Rectal smooth muscle tissue (tissue), 1 donor: Measurements from ENCODE around the gene CLDN19.
"Not testable (repeated sequence)": the region's sequence is repeated elsewhere in the genome, so short reads cannot be mapped to it uniquely, and the experiment has no call there.

Experiments used
- H3K27ac ChIP-seq: one replicate; pipeline ENCODE4 v1.7.0; 2013; ENCODE audit warnings: low read depth, low read length, inconsistent platforms
- H3K27me3 ChIP-seq: one replicate; pipeline ENCODE4 v1.7.0; 2013; ENCODE audit warnings: low read length; ENCODE audit not compliant: control insufficient read depth, insufficient read depth
- H3K36me3 ChIP-seq: one replicate; pipeline ENCODE4 v1.7.0; 2013; ENCODE audit warnings: low read length; ENCODE audit not compliant: control insufficient read depth, insufficient read depth
- H3K4me1 ChIP-seq: one replicate; pipeline ENCODE4 v1.7.0; 2013; ENCODE audit warnings: low read length; ENCODE audit not compliant: control insufficient read depth, insufficient read depth
- H3K4me3 ChIP-seq: one replicate; pipeline ENCODE4 v1.7.0; 2013; ENCODE audit warnings: low read length
- H3K9ac ChIP-seq: one replicate; pipeline ENCODE4 v1.7.0; 2013; ENCODE audit warnings: low read length

CLDN19 gene

DNA sequence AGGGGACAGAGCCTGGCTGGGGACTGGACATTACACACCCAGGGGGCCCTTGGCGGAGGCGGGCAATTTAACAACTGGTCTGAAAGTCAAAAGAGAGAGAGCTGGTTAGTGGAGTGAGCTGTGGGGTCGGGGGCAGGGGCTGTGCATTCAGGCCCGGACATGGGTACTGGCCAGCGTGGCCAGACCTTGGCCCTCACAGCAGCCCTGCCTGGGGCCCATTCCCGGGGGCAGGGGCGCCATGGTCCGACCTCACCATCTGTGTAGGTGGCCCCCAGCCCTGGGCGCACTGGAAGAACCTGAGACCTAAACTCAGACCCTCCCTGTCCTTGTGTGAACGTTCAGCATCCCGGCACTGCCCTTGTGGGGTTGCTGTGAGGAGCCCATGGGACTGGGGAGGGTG is 5.0 kb downstream of the CLDN19 start:
- Histone ChIP-seq H3K36me3 (no peaks in the 10 kb centered on the region), H3K27ac (no peak overlapping the region), H3K4me1 (no peaks in the 10 kb centered on the region), H3K4me3 (no peak overlapping the region), H3K9ac (no peak overlapping the region), H3K27me3 (no peaks in the 10 kb centered on the region)

DNA sequence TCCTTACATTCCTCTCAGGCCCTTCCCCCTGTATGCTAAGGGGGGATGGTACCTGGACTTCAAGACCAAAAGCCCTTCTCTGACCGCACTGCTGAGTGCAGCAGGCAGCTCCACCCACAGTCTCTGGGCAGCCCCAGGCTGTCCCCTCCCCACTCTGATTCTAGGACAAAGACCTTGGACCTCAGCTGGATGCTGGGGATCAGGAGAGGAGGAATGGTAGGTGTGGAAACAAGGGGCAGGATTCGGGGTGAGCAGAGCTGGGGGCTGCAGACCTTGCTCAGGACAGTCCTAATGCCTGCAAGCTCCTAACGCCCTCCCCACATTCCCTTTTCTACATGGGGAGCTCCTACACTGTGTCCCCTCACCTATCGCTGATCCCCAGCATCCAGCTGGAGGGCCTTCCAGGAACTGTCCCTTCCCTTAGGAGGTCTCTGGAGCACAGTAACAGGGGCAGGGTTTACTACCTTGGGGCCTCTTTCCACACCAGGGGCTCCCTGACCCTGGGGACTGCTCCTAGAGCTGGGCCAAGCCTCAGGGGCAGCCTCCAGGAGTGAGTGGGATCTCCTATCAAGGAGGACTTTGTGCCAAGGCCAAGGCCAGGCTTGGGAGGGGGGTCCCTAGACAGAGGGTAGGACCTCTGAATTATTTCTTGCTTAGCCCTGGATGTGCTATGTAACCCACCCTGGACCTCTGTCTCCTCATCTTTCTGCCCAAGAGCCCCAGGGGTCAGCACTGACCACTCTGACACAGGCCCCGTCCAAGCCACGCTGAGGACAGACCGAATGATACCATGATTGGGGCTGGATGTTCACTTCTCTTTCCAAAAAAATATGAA is 5.6 kb downstream of the CLDN19 start:
- Histone ChIP-seq H3K4me3 (no peak overlapping the region), H3K4me1 (no peaks in the 10 kb centered on the region), H3K27ac (no peak overlapping the region), H3K9ac (no peak overlapping the region), H3K36me3 (no peaks in the 10 kb centered on the region), H3K27me3 (no peaks in the 10 kb centered on the region)

DNA sequence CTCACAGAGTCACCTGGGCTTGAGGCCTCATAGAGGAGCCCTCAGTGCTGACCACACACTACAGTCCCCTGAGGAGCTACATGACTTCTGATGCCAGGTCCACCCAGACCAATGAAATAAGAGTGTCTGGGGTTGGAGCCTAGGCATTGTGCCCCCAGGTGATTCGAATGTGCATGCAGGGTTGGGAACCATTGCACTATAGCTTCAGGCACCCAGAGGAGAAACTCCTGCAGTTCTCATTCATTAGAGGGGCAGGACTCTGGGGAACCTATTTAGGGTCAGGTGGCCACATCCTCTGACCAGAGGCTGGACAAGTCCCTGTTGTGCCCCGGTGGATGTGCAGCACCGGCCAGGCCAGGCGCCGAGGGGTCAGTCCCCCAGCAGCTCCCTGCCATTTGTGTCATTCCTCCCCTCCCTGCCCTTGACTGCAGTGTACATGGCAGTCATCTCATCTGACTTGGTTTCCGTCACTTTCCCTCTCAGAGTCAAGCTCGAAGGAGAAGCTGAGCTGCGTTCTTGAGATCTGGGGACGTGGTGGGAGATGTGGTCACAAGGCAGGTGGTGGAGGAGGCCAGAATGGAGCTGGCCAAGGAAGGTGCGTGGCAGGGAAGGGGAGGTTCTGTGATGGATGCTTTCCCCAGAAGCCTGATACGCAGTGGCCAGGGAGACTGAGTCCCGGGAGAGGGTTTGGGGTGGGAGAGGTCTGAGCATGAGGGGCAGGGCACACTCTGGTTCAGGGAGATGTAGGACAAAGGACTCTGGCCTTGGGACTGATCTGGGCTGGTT is 6.4 kb downstream of the CLDN19 start:
- Histone ChIP-seq H3K27me3 (no peaks in the 10 kb centered on the region), H3K4me1 (no peaks in the 10 kb centered on the region), H3K27ac (no peak overlapping the region), H3K36me3 (no peaks in the 10 kb centered on the region), H3K4me3 (no peak overlapping the region), H3K9ac (no peak overlapping the region)

DNA sequence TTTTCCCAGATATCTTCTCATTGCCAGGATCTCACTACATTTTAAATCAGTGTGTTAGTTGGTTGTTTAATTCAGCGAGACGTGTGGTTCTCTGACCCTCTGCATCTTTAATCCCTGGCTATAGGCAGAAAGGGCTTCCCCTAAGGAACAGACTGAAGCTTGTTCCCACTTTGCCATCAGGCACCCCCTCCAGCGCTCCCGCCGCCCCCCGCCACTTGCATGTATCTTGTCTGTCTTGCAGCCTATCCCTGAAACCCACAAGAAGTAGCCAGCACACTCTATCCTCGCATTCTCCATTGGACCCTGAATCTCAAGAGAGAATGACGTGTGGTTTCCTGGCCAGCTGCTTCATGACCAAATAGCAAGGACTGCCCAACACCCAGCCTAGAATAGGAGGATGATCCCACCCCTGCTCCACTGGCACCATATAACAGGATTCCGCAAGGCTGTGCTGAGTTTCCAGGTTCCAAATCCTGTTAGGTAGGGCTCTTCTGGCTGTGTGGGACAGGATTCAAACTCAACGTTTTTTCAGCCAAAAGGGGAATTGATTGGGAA is 7.8 kb downstream of the CLDN19 start:
- H3K27ac ChIP-seq = no peak overlapping the region
- H3K9ac ChIP-seq = no peak overlapping the region
- H3K4me1 ChIP-seq = no peaks in the 10 kb centered on the region
- no peaks in the 10 kb centered on the region for H3K27me3 ChIP-seq
- H3K4me3 ChIP-seq = no peak overlapping the region
- no peaks in the 10 kb centered on the region for H3K36me3 ChIP-seq

DNA sequence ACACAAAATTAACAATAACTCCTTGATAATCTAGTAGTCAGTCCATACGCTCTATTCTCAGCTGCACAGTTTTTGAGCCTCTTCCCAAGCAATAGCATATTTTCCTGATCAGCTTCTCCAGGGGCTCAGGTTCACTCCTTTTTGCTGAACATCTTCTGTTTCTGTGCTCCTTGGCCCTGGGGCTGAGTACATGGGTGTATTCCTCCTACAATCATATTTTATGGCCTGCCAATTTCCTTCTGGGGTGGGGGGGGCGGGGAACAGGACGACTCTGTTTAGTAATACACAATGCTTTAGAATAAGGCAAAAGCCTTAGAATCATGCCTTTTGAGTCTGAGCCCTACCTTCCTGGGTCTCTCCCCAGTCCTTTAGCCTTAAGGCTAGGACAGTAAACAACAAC is 8.5 kb downstream of the CLDN19 start:
- no peak overlapping the region for H3K4me3 ChIP-seq
- no peaks in the 10 kb centered on the region for H3K27me3 ChIP-seq
- no peaks in the 10 kb centered on the region for H3K36me3 ChIP-seq
- H3K4me1 ChIP-seq = no peaks in the 10 kb centered on the region
- no peak overlapping the region for H3K9ac ChIP-seq
- no peak overlapping the region for H3K27ac ChIP-seq

DNA sequence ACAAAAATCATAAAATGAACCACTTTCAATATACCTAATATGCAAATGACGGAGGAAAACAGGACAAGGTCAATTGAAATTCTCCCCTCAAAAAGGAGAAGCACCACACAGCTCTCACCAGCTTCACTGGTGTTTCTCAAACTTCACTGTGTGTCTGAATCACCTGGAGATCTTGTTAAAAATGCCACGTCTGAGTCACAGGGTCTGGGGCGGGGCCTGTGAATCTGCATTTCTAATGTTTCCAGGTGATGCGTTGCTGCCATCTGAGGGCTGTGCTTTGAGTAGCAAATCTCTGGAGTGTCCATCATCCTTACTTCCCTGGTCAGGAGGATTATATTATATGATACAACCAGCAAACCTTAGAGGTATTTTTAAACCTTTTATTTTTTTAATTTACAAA is 9.0 kb downstream of the CLDN19 start:
- Histone ChIP-seq H3K27ac (no peak overlapping the region), H3K9ac (no peak overlapping the region), H3K4me1 (no peaks in the 10 kb centered on the region), H3K27me3 (no peaks in the 10 kb centered on the region), H3K36me3 (no peaks in the 10 kb centered on the region), H3K4me3 (no peak overlapping the region)

DNA sequence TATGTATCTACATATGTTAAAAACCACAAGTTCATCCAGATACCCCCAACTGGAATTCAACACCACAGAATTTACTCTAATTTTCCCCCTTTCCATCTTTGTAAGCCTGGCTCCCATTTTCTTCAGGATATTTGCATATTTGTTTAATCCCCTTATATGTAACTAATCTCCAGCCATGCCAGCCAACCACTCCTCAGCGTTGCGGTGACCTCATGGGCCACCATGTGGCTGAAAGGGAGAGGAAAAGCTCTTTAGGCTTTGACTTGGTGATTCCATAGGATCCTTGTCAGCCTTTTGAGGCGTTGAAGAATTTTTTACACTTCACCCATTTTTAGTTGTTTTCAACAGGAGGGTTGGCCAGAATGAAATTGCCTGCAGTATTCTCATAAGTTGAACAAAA is 10.0 kb downstream of the CLDN19 start:
- H3K27me3 ChIP-seq = no peaks in the 10 kb centered on the region
- H3K36me3 ChIP-seq = no peaks in the 10 kb centered on the region
- H3K27ac ChIP-seq = no peak overlapping the region
- no peaks in the 10 kb centered on the region for H3K4me1 ChIP-seq
- H3K9ac ChIP-seq = no peak overlapping the region
- H3K4me3 ChIP-seq = no peak overlapping the region

DNA sequence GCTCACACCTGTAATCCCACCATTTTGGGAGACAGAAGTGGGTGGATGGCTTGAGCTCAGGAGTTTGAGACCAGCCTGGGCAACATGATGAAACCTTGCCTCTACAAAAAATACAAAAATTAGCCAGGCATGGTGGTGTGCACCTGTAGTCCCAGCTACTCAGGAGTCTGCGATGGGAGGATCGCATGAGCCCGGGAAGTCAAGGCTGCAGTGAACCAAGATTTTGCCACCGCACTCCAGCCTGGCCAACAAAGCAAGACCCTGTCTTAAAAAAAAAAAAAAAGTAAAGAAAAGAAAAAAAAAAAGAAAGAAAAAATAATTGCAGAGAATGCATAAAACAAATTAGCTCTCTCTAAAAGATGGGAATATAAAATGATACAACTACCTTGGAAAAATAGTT is 14.2 kb downstream of the CLDN19 start:
- not testable (repeated sequence) for H3K4me3 ChIP-seq, H3K36me3 ChIP-seq, H3K27me3 ChIP-seq, H3K9ac ChIP-seq, H3K4me1 ChIP-seq, H3K27ac ChIP-seq

DNA sequence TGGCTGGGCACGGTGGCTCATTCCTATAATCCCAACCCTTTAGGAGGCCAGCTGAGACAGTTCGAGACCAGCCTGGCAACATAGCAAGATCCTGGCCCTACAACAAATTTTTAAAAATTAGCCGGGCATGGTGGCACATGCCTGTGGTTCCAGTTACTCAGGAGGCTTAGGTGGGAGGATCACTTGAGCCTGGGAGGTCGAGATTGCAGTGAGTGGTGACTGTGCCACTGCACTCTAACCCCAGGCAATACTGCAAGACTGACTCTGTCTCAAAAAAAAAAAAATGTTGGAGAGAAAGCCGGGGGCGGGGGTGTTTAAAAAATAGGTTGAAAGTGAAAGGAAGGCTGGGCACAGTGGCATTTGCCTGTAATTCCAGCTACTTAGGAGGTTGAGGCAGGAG is 16.5 kb downstream of the CLDN19 start:
- no peak overlapping the region for H3K4me3 ChIP-seq
- H3K27me3 ChIP-seq = no peaks in the 10 kb centered on the region
- no peaks in the 10 kb centered on the region for H3K4me1 ChIP-seq
- H3K36me3 ChIP-seq = no peaks in the 10 kb centered on the region
- no peak overlapping the region for H3K27ac ChIP-seq
- H3K9ac ChIP-seq = no peak overlapping the region

DNA sequence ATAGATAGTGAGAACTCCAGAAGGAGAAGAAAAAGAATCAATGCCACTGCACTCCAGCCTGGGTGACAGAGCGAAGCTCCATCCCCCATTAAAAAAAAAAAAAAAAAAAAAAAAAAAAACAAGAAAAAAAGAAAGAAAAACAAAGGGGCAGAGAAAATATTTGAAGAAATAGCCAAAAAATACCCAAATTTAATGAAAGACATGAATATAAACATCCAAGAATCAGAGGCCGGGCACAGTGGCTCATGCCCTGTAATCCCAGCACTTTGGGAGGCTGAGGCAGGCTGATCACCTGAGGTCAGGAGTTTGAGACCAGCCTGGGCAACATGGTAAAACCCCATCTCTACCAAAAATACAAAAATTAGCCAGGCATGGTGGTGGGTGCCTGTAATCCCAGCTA is 17.6 kb downstream of the CLDN19 start:
- H3K4me3 ChIP-seq, H3K36me3 ChIP-seq, H3K27me3 ChIP-seq, H3K27ac ChIP-seq, H3K9ac ChIP-seq, H3K4me1 ChIP-seq: not testable (repeated sequence)

DNA sequence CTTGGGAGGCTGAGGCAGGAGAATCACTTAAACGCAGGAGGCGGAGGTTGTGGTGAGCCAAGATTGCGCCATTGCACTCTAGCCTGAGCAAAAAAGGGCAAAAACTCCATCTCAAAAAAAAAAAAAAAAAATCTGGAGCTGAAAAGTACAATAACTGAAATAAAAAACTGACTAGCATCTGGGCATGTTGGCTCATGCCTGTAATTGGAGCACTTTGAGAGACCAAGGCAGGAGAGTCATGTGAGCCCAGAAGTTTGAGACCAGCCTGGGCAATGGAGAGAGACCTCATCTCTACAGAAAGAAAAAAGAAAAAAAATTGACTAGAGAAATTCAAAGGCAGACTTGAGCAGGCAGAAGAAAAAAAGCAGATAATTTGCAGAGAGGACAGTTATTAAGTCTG is 18.1 kb downstream of the CLDN19 start:
- Histone ChIP-seq H3K27ac (no peak overlapping the region), H3K9ac (no peak overlapping the region), H3K36me3 (no peaks in the 10 kb centered on the region), H3K4me3 (no peak overlapping the region), H3K4me1 (no peaks in the 10 kb centered on the region), H3K27me3 (no peaks in the 10 kb centered on the region)

DNA sequence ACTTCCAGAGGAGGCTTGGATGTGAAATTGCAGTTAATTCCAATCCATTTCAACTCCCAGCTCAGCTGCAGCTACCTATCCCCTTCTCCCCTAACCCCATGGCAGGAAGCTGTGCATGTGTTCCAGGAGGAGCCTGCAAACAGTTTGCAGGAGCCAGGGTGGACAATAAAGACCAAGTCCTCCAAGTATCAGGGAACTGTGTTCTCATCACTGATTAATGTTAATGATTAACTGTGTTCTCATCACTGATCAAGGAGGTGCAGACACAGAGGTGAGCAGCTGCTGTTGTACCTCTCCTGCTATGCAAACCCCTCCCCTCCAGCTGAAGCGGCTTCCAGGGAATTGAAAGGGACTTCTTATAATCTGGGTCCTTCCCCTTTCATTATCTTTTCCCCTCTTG is 19.2 kb downstream of the CLDN19 start:
- no peaks in the 10 kb centered on the region for H3K27me3 ChIP-seq
- H3K36me3 ChIP-seq = no peaks in the 10 kb centered on the region
- H3K27ac ChIP-seq = no peak overlapping the region
- no peaks in the 10 kb centered on the region for H3K4me1 ChIP-seq
- no peak overlapping the region for H3K9ac ChIP-seq
- H3K4me3 ChIP-seq = no peak overlapping the region
